Left renal cortex interstitium (tissue), 4 donors: Measurements from ENCODE around the gene IQCK. TPM values are rescaled to one million over a fixed set of nuclear protein-coding genes. Genes with fewer than 3 reads are reported as not detected.

ENCODE experiments used
- DNase-seq, 4 donors: peaks; one replicate each; pipeline ENCODE4 v3.0.0-alpha.2; 2013; ENCODE audit warnings: low read depth in 4 of 4, low spot score in 2 of 4, missing footprints in 1 of 4
- polyA plus RNA-seq, 4 donors: library from polyadenylated mRNA; unstranded; fragments of 120-200 nt; gene quantifications; one replicate each; pipeline ENCODE4 v1.2.1, GENCODE V29; 2013; ENCODE audit not compliant: insufficient read length in 4 of 4

IQCK gene
- polyA plus RNA-seq, 4 donors = 44.7 to 49.6 (median 46.6) TPM

DNA sequence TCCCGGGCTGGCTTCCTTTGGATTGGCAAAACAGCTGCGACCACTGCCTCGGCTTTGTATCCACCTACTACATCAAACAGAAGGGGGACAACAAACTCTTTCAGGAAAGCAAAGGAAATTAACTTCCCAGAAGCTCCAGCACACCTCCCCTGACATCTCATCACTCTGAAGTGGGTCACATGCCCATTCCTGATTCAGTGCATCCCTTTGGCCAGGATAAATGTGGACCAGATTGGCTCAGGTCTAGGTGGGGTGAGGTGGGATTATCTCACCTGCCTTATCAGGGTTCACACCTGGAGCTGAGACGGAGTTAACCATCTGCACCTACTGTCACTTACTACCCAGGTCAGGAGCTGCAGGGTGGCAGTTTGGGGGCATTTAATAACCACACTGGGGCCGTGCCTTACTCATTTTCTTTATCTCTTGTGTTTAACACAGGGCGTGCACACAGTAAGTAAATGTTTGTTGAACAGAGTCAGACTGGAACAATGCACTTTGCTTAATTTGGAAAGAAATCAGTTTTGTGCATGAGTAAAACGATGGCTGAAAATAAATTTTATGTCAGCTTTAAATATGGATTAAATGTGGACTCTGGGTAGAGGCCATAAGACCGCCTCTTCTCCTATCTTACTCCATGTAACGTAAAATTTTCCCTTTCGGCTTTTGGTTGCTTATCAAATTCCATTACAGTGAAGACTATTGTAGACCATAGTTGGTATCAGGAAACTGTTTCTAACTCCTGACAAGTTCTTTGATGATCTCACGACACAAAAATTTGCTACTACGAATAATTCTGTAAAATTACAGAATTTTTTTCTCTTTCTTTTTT is 36.0 kb downstream of the IQCK start:
- no peak for DNase-seq

GRCh38 chr16:19754644-19755036 is 36.6 kb downstream of the IQCK start:
- no peak for DNase-seq

DNA sequence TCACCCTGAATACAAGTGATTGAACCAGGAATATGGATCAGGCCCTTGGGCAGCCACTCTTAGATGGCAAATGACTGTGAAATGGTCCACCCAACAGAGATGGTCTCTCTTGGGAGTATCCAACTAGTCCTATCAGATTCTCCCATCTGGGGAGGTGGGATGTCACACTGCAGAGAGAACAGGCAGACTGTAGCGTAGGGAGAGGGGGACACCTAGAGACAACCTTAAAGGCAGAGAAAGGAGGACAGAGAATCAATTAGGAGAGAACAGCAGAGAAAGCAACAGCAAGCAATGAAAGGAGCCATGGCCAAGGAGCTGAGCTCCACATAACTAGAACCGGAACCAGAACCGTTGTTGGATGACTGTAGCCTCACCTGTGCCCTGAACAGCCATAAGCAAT is 37.2 kb downstream of the IQCK start:
- no peak for DNase-seq

- DNase-seq = no peak
Measured at GRCh38 chr16:19757026-19757425, 39.0 kb downstream of the IQCK start.

DNA sequence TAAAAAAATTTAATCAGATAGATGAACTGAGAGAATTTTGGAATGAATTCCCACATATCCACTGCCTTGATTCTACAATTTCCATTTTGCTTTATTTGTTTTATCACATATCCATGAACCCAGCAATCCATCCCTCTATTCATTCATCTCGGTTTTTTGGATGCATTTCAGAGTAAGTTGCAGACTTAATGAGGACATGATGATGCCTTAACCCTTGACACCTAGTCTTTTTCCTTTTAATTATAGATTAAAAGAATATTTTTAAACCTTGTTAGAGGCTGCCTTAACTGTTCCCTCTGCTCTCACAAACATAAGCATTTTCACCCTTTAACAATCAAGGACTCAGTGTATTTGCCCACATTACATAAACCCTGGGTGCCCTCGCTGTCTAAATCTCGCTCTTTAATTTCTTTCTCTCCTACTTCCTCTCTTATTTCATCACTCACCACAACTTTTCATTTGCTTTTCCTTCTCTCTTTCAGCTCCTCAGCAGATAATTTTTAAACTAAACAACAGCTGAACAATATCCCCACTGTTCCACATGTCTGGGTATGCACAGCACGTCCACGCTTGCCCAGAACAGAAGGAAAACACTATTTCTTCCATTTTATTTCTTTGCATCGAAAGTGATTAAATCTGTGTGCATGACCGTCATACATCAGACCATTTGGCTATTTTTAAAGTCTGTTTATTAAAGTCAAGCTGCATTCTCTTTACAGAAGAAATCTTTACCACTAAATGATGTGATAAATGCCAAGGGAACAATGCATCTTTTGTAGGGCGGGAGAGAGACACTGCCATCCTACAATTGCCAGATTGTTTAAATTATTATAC is 39.9 kb downstream of the IQCK start:
- DNase-seq = no peak

DNA sequence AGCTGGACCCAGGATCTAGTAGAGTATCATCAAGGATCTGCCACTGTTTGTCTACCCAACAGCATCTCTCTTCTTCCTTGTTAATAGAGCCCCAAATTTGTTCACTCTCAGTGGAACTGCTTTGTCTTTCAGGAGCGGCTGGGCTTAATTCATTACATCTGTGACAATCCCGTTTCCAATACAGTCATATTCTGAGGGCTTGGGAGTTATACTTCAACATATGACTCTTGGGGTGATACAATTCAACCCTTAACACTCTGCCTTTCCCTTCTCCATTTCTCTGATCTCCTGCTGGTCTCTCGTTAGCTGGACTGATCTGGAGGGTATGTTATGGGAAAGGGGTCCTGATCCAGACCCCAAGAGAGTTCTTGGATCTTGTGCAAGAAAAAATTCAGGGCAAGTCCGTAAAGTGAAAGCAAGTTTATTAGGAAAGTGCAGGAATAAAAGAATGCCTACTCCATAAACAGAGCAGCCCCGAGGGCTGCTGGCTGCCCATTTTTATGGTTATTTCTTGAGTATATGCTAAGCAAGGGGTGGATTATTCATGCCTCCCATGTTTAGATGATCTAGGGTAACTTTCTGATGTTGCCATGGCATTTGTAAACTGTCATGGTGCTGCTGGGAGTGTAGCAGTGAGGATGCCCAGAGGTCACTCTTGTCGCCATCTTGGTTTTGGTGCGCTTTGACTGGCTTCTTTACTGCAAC is 42.4 kb downstream of the IQCK start:
- DNase-seq = no peak

DNA sequence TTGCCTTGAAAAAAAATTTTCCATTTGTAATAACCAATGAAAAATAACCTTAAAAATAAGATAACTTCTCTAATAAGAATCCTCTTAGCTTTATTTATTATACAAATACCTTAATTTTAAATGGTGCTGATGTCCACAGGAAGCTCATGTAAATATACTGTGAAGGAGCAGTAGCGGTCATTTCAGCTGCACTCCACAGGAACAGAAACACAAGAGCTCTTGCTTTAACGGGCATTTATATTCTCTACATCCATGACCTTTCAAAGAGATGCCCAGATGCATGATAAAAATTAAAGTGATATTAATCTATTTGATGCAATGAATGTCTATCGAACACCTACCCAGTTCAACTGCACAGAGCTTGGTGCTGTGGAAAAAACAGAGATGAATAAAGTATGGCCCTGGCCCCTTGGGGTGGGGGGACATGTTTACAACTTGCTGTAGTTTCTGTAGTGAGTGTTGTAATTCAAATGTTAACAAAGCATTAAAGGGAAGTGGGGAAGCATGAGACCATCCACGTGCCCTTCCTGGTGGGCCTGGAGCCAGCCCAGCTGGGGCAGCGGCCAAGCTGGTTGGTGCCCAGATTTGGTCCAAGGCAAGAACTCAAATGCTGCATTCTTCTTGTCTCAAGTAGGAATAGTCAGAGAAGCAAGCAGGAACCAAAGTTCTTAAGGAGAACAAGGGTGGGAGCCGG is 47.9 kb downstream of the IQCK start:
- no peak for DNase-seq

GRCh38 chr16:19766554-19766884 is 48.4 kb downstream of the IQCK start:
- no peak for DNase-seq

DNA sequence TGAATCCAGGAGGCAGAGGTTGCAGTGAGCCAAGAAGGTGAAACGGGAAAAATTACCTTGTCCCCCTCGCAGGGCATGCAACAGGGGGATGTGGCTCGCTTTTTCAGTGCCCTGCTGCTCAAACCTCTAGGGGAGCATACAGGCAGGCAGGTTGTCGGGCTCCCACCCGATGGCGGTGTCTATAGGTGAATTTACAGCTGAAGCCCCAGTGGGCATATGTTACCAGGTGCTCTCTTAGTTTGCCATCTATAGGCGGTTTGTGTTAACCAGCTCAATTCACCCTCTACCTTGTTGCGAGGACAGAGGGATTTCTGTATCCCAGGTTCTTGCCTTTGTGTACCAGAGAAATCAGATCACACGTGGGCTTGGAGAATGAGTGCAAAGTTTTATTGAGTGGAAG is 48.9 kb downstream of the IQCK start:
- DNase-seq = no peak

GRCh38 chr16:19767497-19767896 is 49.4 kb downstream of the IQCK start:
- DNase-seq = no peak

DNA sequence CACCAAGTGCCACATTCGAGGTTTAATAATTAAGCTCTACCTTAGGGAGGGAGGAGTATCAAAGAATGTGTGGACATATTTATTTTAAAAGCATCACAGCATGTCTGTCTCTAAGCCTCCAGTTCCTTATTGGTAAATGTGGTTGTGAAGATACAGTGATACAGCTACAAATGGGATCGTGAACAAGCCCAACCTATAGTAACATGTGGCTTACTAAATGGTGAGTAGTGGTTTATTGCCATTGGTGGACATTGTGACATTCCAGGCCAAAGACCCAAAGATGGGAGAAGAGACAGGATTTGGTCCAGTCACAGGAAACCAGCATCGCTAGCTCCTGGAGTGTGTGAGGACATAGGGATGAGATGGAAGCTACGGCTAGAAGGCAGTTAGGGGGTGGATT is 51.2 kb downstream of the IQCK start:
- no peak for DNase-seq

DNA sequence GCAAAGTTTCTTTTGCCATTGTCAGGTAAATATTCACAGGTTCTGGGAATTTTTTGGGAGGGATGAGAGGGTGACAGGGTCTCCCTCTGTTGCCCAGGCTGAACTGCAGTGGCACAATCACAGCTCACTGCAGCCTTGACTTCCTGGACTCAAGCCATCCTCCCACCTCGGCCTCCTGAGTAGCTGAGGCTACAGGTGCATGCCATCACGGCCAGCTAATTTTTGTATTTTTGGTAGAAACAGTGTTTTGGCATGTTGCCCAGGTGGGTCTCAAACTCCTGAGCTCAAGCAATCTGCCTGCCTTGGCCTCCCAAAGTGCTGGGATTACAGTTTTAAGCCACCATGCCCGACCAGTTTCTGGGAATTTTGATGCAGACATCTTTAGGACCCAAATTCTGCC is 53.0 kb downstream of the IQCK start:
- DNase-seq = no peak

GRCh38 chr16:19771796-19772195 is 53.7 kb downstream of the IQCK start:
- no peak for DNase-seq

DNA sequence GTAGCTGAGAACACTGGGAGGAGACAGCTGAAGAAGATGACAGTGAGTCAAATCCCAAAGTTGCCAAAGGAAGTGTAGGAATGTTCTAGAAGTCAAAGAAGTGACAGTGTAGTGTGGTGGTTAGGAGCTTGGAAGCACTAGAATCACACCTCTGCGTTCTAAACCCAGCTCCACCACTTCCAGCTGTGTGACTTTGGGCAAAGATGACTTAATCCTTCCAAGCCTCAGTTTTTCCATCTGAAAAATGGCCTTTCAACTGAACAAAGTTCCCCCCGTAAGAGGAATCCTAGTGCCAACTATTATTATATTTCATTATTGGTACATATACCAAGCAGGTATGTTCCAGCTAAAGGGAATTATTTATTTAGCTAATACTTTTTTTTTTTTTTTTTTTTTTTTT is 56.0 kb downstream of the IQCK start:
- DNase-seq = no peak

DNA sequence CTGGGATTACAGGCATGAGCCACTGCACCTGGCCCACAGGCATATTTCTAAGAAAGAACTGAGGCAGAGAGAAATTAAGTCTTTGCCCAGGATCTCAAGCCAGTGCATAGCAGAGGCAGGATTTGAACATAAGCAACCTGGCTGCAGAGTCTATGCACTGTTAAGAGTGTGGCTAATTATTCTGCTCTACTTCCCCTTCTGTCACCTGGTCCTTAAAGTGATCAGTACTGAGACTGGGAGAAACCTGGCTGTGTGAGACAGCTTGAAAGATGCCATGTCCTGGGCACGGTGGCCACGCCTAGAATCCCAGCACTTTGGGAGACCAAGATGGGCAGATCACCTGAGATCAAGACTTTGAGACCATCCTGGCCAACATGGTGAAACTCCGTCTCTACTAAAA is 58.1 kb downstream of the IQCK start:
- no peak for DNase-seq

DNA sequence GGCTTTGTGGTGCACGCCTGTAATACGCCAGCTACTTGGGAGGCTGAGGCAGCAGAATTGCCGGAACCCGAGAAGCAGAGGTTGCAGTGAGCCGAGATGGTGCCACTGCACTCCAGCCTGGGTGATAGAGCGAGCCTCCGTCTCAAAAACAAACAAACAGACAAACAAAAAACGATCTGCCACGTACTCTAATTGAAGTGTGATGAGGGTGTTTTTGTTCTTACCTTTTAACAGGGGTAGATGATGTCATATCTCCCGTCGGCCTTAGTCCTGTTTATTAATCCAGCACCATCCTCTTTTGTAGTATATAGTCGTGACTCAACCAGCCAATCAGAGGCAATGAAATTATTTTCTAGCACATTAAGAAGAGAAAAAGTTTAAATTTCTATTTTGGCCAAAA is 58.5 kb downstream of the IQCK start:
- no peak for DNase-seq

DNA sequence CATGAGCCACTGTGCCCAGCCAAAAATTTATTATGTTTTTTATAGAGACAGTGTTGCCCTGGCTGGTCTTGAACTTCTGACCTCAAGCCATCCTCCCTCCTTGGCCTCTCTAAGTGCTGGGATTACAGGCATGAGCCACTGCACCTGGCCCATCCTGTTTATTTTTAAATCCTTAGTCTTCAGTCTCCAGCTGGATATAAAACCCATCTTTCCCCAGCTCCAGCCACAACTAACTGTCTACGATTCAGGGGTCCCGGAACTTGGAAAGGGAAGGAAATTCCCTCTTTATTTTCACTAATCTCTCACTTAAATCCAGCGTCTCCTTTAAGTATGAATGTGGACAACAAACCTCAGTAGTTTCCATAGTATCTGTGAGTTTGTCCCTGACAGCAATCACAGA is 62.2 kb downstream of the IQCK start:
- no peak for DNase-seq

GRCh38 chr16:19781226-19781625 is 63.2 kb downstream of the IQCK start:
- DNase-seq = no peak

- no peak for DNase-seq
Measured at GRCh38 chr16:19783363-19784182, 65.5 kb downstream of the IQCK start.

DNA sequence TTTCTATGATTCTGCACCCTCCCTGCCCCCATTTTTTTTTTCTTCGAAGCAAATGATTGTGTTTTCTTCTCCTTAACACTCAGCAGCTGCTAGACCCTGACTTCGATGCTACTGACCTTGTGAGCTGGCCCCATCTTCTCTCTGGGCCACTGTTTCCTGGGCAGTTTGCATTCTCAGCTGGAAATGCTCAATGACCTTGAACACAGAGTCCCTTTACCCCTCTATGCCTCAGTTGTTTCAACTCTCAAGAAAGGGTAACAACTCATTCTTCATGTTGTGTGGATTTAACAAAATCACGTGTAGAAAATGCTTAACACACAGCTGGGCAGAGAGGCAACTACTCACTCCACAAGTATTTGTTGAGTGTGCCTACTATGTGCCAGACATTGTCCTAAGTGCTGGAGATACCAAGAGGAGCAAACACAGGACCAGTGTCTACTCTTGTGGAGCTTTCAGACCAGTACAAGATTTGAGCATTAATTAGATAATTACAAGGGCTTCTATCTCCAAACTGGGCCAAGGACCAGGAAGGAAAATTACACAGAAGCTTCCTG is 66.2 kb downstream of the IQCK start:
- DNase-seq = no peak
